Astrocyte of the cerebellum (primary cell): ENCODE measurements around the gene PPP2R1B.

Experiments
- DNase-seq: peaks from one replicate; pipeline ENCODE4 v3.0.0-alpha.2; 2011; ENCODE audit warnings: low read depth
- H3K4me3 ChIP-seq: 2 replicates; pipeline ENCODE4 v1.5.1; 2011; ENCODE audit warnings: mild to moderate bottlenecking, low read depth, low read length, moderate library complexity
- in situ Hi-C: cut with HindIII; loops from 2 replicates; pipeline ENCODE4 v1.10.0; 2017; ENCODE audit warnings: low sequenced_read_pairs
- TF ChIP-seq, protein P1 (sequence below): IDR thresholded peaks from 2 replicates; pipeline ENCODE4 v1.5.1; 2012; ENCODE audit warnings: low read length, low read depth, moderate library complexity, mild to moderate bottlenecking; ENCODE audit errors: missing control alignments

PPP2R1B gene

DNA sequence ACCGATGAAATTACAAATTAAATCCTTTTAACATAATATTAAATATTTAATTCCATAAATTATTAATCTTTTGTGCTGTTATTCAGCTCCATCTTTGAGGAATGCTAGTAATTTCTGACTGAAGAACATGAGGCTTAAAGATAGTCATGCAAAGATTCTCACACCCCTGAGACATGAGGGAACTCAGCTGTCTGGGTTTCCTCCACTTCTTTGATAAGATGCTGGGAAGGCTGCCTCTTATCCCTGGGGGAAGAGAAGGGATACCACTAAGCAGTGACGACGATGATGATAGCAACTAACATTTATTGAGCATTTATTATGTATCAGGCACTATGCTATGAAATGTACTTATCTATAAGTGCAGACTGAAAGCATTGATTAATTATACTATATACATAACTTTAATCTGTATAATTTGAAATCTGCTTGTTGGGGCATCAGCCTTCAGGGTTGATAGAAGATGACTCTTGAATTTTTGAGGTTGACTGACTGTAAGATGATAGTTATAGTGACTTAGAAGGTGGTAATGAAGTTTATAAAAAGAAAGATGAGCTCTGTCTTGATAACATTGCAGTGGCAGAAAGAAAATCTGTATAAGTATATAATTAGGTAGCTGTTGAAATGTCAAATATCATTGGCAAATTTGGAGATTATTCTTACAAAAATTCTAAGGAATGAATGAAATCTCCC lies 85.6 kb downstream of the PPP2R1B start:
- TF ChIP-seq, protein P1, sequence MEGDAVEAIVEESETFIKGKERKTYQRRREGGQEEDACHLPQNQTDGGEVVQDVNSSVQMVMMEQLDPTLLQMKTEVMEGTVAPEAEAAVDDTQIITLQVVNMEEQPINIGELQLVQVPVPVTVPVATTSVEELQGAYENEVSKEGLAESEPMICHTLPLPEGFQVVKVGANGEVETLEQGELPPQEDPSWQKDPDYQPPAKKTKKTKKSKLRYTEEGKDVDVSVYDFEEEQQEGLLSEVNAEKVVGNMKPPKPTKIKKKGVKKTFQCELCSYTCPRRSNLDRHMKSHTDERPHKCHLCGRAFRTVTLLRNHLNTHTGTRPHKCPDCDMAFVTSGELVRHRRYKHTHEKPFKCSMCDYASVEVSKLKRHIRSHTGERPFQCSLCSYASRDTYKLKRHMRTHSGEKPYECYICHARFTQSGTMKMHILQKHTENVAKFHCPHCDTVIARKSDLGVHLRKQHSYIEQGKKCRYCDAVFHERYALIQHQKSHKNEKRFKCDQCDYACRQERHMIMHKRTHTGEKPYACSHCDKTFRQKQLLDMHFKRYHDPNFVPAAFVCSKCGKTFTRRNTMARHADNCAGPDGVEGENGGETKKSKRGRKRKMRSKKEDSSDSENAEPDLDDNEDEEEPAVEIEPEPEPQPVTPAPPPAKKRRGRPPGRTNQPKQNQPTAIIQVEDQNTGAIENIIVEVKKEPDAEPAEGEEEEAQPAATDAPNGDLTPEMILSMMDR, result no peak
- no peak overlapping the region for H3K4me3 ChIP-seq
- in situ Hi-C loops, result no loop called here
- DNase-seq, result no peak
